Measurements from ENCODE around the gene TMEM106C. TPM values are rescaled to one million over a fixed set of nuclear protein-coding genes. Genes with fewer than 3 reads are reported as not detected.

TMEM106C gene
- total and polyA plus RNA-seq, 9 of the 15 experiments (the other 6 are each of a cell fraction or from before 2014, with no cell fraction given) = 37.6 to 183 (median 57.2) TPM

DNA sequence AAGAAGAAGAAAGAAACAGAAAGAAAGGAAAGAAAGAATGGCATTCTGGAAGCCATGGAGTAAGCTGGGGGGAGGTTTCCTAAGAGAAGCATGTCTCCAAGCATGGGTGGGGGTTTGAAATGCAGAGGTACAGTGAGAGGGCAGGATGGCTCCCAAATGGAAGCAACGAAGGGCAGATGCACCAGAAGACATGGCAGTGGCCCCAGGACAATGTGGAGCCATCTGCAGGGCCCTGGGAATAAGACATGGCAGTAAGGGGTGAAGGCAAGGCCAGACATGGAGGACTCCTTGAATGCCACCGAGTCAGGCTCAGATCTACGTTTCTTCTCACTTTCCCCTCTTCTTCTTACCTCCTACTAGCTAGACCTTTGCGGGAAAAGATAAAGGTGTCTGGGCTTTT is 45.6 kb downstream of the TMEM106C start:
- ChIA-PET POLR2A (no interaction called here), CTCF (ENCODE audit: low intra/inter-chr PET ratio) (no interaction called here)
- DNase-seq (ENCODE audit: extremely low read depth in 1 of 4, low spot score in 3 of 4) (no peak), ATAC-seq (peak; percentile 57), FAIRE-seq (no peak)
- Histone ChIP-seq H2AFZ (ENCODE audit: low read depth, low read length) (no peak overlapping the region), H3K4me1 (replicated peaks in 1 of 2; ENCODE audit: control insufficient read depth in 2 of 2, insufficient read depth in 2 of 2, low read length in 2 of 2) (peaks cover 0 to 14% of the 10 kb centered on the region in 2 experiments; a peak in 1 of 5 replicates), H3K79me2 (ENCODE audit: control insufficient read depth, insufficient read depth, low read length) (no peaks in the 10 kb centered on the region), H3K4me2 (ENCODE audit: insufficient read depth, low read length) (no peak overlapping the region), H3K9me1 (ENCODE audit: control insufficient read depth, insufficient read depth, low read length) (no peaks in the 10 kb centered on the region), H3K27ac (ENCODE audit: extremely low read depth, low read depth, low read length) (no peak overlapping the region), H4K20me1 (replicated peaks; ENCODE audit: control insufficient read depth, insufficient read depth, low read length) (no peaks in the 10 kb centered on the region; the same call in 1 of the 2 replicates), H3K4me3 (no peak overlapping the region), H3K9me3 (replicated peaks; ENCODE audit: control insufficient read depth, insufficient read depth, low read depth, low read length) (no peaks in the 10 kb centered on the region), H3K27me3 (ENCODE audit: control insufficient read depth in 2 of 2, insufficient read depth in 2 of 2, low read length in 2 of 2) (peaks cover 56 to 59% of the 10 kb centered on the region in 2 experiments), H3K9ac (ENCODE audit: insufficient read depth in 1 of 2, low read depth in 2 of 2, low read length in 2 of 2) (no peak overlapping the region), H3K36me3 (ENCODE audit: control insufficient read depth, insufficient read depth, low read length) (no peaks in the 10 kb centered on the region)
- TF ChIP-seq NBN (IDR thresholded peaks at IDR 0.05; ENCODE audit: low read depth) (no peak), SPI1 (IDR thresholded peaks at IDR 0.05; ENCODE audit: borderline replicate concordance, low read depth, low read length) (no peak), RAD21 (CRISPR knock-in tag; conservative IDR thresholded peaks at IDR 0.05 in 1 of 2, IDR thresholded peaks at IDR 0.05 in 1 of 2) (0 out of 4 replicates have a peak, but pooled peaks of 1 of the 2 experiments have one; percentile 4)
- TF ChIP-seq, protein P1, sequence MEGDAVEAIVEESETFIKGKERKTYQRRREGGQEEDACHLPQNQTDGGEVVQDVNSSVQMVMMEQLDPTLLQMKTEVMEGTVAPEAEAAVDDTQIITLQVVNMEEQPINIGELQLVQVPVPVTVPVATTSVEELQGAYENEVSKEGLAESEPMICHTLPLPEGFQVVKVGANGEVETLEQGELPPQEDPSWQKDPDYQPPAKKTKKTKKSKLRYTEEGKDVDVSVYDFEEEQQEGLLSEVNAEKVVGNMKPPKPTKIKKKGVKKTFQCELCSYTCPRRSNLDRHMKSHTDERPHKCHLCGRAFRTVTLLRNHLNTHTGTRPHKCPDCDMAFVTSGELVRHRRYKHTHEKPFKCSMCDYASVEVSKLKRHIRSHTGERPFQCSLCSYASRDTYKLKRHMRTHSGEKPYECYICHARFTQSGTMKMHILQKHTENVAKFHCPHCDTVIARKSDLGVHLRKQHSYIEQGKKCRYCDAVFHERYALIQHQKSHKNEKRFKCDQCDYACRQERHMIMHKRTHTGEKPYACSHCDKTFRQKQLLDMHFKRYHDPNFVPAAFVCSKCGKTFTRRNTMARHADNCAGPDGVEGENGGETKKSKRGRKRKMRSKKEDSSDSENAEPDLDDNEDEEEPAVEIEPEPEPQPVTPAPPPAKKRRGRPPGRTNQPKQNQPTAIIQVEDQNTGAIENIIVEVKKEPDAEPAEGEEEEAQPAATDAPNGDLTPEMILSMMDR (IDR thresholded peaks at IDR 0.05 in 2 of 3, conservative IDR thresholded peaks at IDR 0.05 in 1 of 3; ENCODE audit: insufficient read depth in 2 of 3, low read depth in 1 of 3, low read length in 3 of 3) = 0 out of 6 replicates have a peak, but pooled peaks of 1 of the 3 experiments have one; percentile 14
- intact Hi-C loops (cut with micrococcal nuclease) (no loop called here), in situ Hi-C loops (cut with MboI) (no loop called here)
- BruUV-seq (replicated peaks) = no TSS peak
- WGBS (ENCODE audit: insufficient coverage, low coverage, missing lambda C conversion rate) = 0% methylated on average over 4 of the region's 4 CpGs
